Brain microvascular endothelial cell (primary cell): Measurements from ENCODE around the gene RBM17.
"Not testable (repeated sequence)": the region's sequence is repeated elsewhere in the genome, so short reads cannot be mapped to it uniquely, and the experiment has no call there.

ENCODE experiments used
- DNase-seq: peaks from one replicate; pipeline ENCODE4 v3.0.0-alpha.2; 2020
- H3K27ac ChIP-seq: fragments of 250-450 bp; sonication (Bioruptor Pico); 2 replicates; pipeline ENCODE4 v1.5.1; 2020; ENCODE audit warnings: mild to moderate bottlenecking, moderate library complexity
- H3K27me3 ChIP-seq: fragments of 250-450 bp; sonication (Bioruptor Pico); replicated peaks from 2 replicates; pipeline ENCODE4 v1.5.1; 2020; ENCODE audit warnings: mild to moderate bottlenecking
- H3K36me3 ChIP-seq: fragments of 250-450 bp; sonication (Bioruptor Pico); replicated peaks from 2 replicates; pipeline ENCODE4 v1.5.1; 2020; ENCODE audit warnings: mild to moderate bottlenecking
- H3K4me3 ChIP-seq: 2 replicates; pipeline ENCODE4 v1.5.1; 2011; ENCODE audit warnings: low read depth, mild to moderate bottlenecking, control low read depth, low read length, moderate library complexity
- CTCF ChIP-seq: IDR thresholded peaks from 2 replicates; pipeline ENCODE4 v1.5.1; 2011; ENCODE audit warnings: low read depth, mild to moderate bottlenecking, moderate library complexity, low read length, control low read depth, inconsistent platforms; ENCODE audit errors: missing control alignments
- in situ Hi-C: cut with HindIII; loops from 2 replicates; pipeline ENCODE4 v1.10.0; 2017; ENCODE audit warnings: low sequenced_read_pairs, low pct_ligation_motif_present

Gene RBM17

GRCh38 chr10:6061056-6061455 is 27.8 kb upstream of the RBM17 start:
- DNase-seq, result no peak
- H3K27me3 ChIP-seq, result peaks cover 2% of the 10 kb centered on the region
- no peak overlapping the region for H3K4me3 ChIP-seq
- H3K27ac ChIP-seq, result no peak overlapping the region
- no peak for TF ChIP-seq CTCF
- in situ Hi-C loops, result no loop called here
- no peaks in the 10 kb centered on the region for H3K36me3 ChIP-seq

- in situ Hi-C loops, result no loop called here
- no peak for DNase-seq
- H3K27ac ChIP-seq, result no peak within 1 kb of the TSS
Measured at GRCh38 chr10:6062101-6062771, 26.6 kb upstream of the RBM17 start, which contains the start of gene IL2RA. Gene IL2RA (minus strand): TSS chr10:6062367. CDS start chr10:6062151, 216 bp downstream.

GRCh38 chr10:6064119-6064518 is 24.7 kb upstream of the RBM17 start:
- Histone ChIP-seq H3K27ac (no peak overlapping the region), H3K4me3 (no peak overlapping the region), H3K36me3 (no peaks in the 10 kb centered on the region), H3K27me3 (no peaks in the 10 kb centered on the region)
- no peak for DNase-seq
- in situ Hi-C loops, result no loop called here
- no peak for TF ChIP-seq CTCF

More at GRCh38 chr10:6062101-6062771, 26.6 kb upstream of the RBM17 start, which contains the start of gene IL2RA:
- Histone ChIP-seq H3K27me3 (peaks cover 2% of the 10 kb centered on the region), H3K36me3 (no peaks in the 10 kb centered on the region), H3K4me3 (no peak within 1 kb of the TSS)
- no peak for TF ChIP-seq CTCF

- DNase-seq, H3K36me3 ChIP-seq, H3K4me3 ChIP-seq, H3K27ac ChIP-seq, H3K27me3 ChIP-seq, in situ Hi-C loops: not testable (repeated sequence)
Measured at GRCh38 chr10:6064726-6065125, 24.1 kb upstream of the RBM17 start.

- Histone ChIP-seq H3K4me3 (no peak overlapping the region), H3K36me3 (no peaks in the 10 kb centered on the region), H3K27me3 (no peaks in the 10 kb centered on the region), H3K27ac (no peak overlapping the region)
- no peak for DNase-seq
- no peak for TF ChIP-seq CTCF
- in situ Hi-C loops, result no loop called here
Measured at GRCh38 chr10:6065406-6065805, 23.4 kb upstream of the RBM17 start.

GRCh38 chr10:6065835-6066234 is 23.0 kb upstream of the RBM17 start:
- H3K27me3 ChIP-seq, result no peaks in the 10 kb centered on the region
- no peak for TF ChIP-seq CTCF
- H3K4me3 ChIP-seq, result no peak overlapping the region
- no peaks in the 10 kb centered on the region for H3K36me3 ChIP-seq
- no peak overlapping the region for H3K27ac ChIP-seq
- no peak for DNase-seq
- in situ Hi-C loops, result no loop called here
